Activated effector memory CD4-positive, alpha-beta T cell treated with anti-CD3 and anti-CD28 coated beads, Interleukin-2, amount 50 U/mL, for 16 hours (primary cell): ENCODE measurements around the gene SPAG9.

Experiments
- DNase-seq: peaks from one replicate; pipeline ENCODE4 v3.0.0-alpha.2; 2020

SPAG9 gene

DNA sequence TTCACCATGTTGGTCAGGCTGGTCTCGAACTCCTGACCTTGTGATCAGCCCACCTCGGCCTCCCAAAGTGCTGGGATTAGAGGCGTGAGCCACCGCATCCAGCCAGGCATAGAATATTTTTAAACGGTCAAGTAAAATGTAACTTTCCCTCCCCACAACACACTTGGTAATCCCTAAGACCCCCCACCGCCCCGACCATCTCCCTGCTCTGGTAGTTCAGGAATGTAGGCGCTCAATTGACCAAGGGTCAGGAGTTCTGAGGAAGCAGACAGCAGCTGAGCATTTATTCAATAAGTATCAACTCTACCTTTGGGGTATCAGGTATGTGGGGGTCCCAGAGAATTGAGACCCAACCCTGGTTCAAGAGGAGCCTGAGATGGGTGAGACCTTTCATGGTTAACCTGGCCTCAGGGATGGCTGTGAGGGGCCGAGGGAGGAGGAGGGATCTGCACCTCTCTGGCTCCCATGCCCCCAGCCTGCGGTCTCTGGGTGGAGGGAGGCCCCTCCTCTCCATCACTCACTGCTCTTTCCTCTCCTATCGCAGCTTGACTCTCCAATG lies 206.1 kb downstream of the SPAG9 start:
- DNase-seq = no peak

DNA sequence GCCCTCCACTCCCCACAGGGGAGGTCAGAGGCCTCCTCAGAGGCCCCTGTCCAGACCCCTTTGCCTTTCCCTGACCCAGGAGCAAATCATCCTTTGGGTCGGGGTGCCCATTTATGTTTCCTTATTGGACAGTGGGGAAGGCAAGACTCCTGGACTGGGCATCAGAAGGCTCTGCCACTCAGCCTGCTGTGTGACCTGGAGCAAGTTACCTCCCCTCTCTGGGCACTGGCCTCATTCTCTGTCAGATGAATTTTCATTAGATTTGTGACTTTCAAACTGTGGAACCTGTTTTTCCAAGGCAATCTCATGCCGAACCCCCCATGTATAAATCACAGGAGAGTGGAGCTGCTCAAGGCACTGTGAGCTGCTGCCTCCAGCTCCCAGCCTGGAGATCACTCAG lies 207.5 kb downstream of the SPAG9 start:
- no peak for DNase-seq
